Testis (tissue), 2 donors: Measurements from ENCODE around the gene SHQ1.

Source experiments
- POLR2A ChIP-seq: fragments of 450-650 bp; IDR thresholded peaks from one replicate; pipeline ENCODE4 v1.6.1; 2017; ENCODE audit warnings: antibody characterized with exemption, mild to moderate bottlenecking, moderate library complexity
- TF ChIP-seq, protein P1 (sequence below), 3 experiments: fragments of 450-650 bp in 2 of 3; fragments of 200-600 bp in 1 of 3; sonication (generic) in 1 of 3; IDR thresholded peaks; one replicate each; pipeline ENCODE4 v1.5.1; 2016 to 2019; ENCODE audit warnings: antibody characterized with exemption in 3 of 3, mild to moderate bottlenecking in 2 of 3, moderate library complexity in 1 of 3

- TF ChIP-seq, protein P1, sequence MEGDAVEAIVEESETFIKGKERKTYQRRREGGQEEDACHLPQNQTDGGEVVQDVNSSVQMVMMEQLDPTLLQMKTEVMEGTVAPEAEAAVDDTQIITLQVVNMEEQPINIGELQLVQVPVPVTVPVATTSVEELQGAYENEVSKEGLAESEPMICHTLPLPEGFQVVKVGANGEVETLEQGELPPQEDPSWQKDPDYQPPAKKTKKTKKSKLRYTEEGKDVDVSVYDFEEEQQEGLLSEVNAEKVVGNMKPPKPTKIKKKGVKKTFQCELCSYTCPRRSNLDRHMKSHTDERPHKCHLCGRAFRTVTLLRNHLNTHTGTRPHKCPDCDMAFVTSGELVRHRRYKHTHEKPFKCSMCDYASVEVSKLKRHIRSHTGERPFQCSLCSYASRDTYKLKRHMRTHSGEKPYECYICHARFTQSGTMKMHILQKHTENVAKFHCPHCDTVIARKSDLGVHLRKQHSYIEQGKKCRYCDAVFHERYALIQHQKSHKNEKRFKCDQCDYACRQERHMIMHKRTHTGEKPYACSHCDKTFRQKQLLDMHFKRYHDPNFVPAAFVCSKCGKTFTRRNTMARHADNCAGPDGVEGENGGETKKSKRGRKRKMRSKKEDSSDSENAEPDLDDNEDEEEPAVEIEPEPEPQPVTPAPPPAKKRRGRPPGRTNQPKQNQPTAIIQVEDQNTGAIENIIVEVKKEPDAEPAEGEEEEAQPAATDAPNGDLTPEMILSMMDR (IDR thresholded peaks at IDR 0.05): no peak
- no peak for TF ChIP-seq POLR2A
Measured at GRCh38 chr3:72768936-72769335, 79.3 kb downstream of the SHQ1 start.
